Duodenal mucosa (tissue), 2 donors: Measurements from ENCODE around the gene JAK3.

Source experiments
- H3K27ac ChIP-seq: one replicate; pipeline ENCODE4 v1.7.0; 2013; ENCODE audit warnings: low read depth, low read length
- H3K27me3 ChIP-seq, 2 donors: one replicate each; pipeline ENCODE4 v1.7.0; 2013; ENCODE audit warnings: low read length in 2 of 2, control low read depth in 1 of 2; ENCODE audit not compliant: insufficient read depth in 2 of 2, control insufficient read depth in 1 of 2
- H3K36me3 ChIP-seq, 2 donors: one replicate each; pipeline ENCODE4 v1.7.0; 2013; ENCODE audit warnings: low read length in 2 of 2, control low read depth in 1 of 2; ENCODE audit not compliant: insufficient read depth in 2 of 2, control insufficient read depth in 1 of 2
- H3K4me1 ChIP-seq, 2 donors: one replicate each; pipeline ENCODE4 v1.7.0; 2013; ENCODE audit warnings: low read length in 2 of 2, control low read depth in 1 of 2; ENCODE audit not compliant: insufficient read depth in 2 of 2, control insufficient read depth in 1 of 2
- H3K4me3 ChIP-seq, 2 donors: one replicate each; pipeline ENCODE4 v1.7.0; 2013; ENCODE audit warnings: low read length in 2 of 2, low read depth in 1 of 2
- H3K9ac ChIP-seq, 2 donors: one replicate each; pipeline ENCODE4 v1.7.0; 2013; ENCODE audit warnings: low read length in 2 of 2, low read depth in 1 of 2
- H3K9me3 ChIP-seq, 2 donors: one replicate each; pipeline ENCODE4 v1.7.0; 2013; ENCODE audit warnings: low read length in 2 of 2, control low read depth in 1 of 2; ENCODE audit not compliant: control insufficient read depth in 1 of 2

Gene JAK3

DNA sequence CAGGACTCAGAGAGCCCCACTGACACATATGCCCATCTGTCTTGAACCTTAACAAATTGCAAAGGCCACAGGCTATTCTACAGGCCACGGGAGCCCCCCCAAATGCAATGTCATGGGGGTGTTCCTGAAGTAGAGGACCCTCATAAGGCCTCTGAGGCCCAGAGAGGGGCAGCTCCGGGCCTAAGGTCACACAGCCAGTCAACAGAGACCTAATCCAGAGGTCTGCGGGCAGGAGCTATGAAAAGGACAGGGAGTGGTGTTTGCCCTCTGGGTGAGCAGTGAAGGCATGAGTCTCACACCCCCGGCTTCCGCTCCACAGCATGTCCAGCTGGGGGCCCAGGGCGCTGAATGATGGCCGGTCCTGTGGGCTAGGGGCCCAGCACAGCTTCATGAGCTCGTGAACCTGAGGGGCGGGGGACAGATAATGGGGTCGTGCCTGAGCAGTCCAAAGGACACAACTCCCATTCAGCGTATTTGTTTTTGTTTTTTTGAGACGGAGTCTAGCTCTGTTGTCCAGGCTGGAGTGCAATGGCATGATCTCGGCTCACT, 21.2 kb downstream of the JAK3 start:
- H3K27ac ChIP-seq = no peak overlapping the region
- peaks cover 0 to under 1% of the 10 kb centered on the region in 2 donors for H3K27me3 ChIP-seq
- no peaks in the 10 kb centered on the region for H3K9me3 ChIP-seq
- H3K9ac ChIP-seq = no peak overlapping the region
- H3K4me1 ChIP-seq = peaks cover 5 to 8% of the 10 kb centered on the region in 2 donors
- H3K4me3 ChIP-seq = no peak overlapping the region
- H3K36me3 ChIP-seq = no peaks in the 10 kb centered on the region

GRCh38 chr19:17824339-17824738, 23.4 kb downstream of the JAK3 start:
- Histone ChIP-seq H3K9ac (no peak overlapping the region), H3K4me1 (no peaks in the 10 kb centered on the region), H3K27ac (no peak overlapping the region), H3K36me3 (no peaks in the 10 kb centered on the region), H3K4me3 (no peak overlapping the region), H3K27me3 (no peaks in the 10 kb centered on the region), H3K9me3 (no peaks in the 10 kb centered on the region)

GRCh38 chr19:17821190-17821589, 26.6 kb downstream of the JAK3 start, which contains the start of gene INSL3:
INSL3 (minus strand) TSS chr19:17821519; CDS start chr19:17821506, 13 bp downstream.
- Histone ChIP-seq H3K36me3 (no peaks in the 10 kb centered on the region), H3K27ac (no peak within 1 kb of the TSS), H3K9me3 (no peaks in the 10 kb centered on the region), H3K9ac (no peak within 1 kb of the TSS), H3K4me1 (no peaks in the 10 kb centered on the region), H3K27me3 (no peaks in the 10 kb centered on the region), H3K4me3 (no peak within 1 kb of the TSS)

GRCh38 chr19:17817668-17818363, 30.0 kb downstream of the JAK3 start:
- Histone ChIP-seq H3K9ac (no peak overlapping the region), H3K4me3 (no peak overlapping the region), H3K9me3 (no peaks in the 10 kb centered on the region), H3K27ac (no peak overlapping the region), H3K36me3 (peaks cover 0 to under 1% of the 10 kb centered on the region in 2 donors), H3K27me3 (no peaks in the 10 kb centered on the region), H3K4me1 (no peaks in the 10 kb centered on the region)

GRCh38 chr19:17812099-17812498, 35.7 kb downstream of the JAK3 start:
- no peaks in the 10 kb centered on the region for H3K9me3 ChIP-seq
- peaks cover 13 to 39% of the 10 kb centered on the region in 2 donors for H3K36me3 ChIP-seq
- no peaks in the 10 kb centered on the region for H3K4me1 ChIP-seq
- no peak overlapping the region for H3K27ac ChIP-seq
- no peak overlapping the region for H3K4me3 ChIP-seq
- H3K9ac ChIP-seq = no peak overlapping the region
- no peaks in the 10 kb centered on the region for H3K27me3 ChIP-seq

- no peak overlapping the region for H3K4me3 ChIP-seq
- H3K27me3 ChIP-seq = no peaks in the 10 kb centered on the region
- no peaks in the 10 kb centered on the region for H3K9me3 ChIP-seq
- peaks cover 13 to 39% of the 10 kb centered on the region in 2 donors for H3K36me3 ChIP-seq
- H3K9ac ChIP-seq = no peak overlapping the region
- no peak overlapping the region for H3K27ac ChIP-seq
- no peaks in the 10 kb centered on the region for H3K4me1 ChIP-seq
Measured at GRCh38 chr19:17811681-17812080, 36.1 kb downstream of the JAK3 start.

DNA sequence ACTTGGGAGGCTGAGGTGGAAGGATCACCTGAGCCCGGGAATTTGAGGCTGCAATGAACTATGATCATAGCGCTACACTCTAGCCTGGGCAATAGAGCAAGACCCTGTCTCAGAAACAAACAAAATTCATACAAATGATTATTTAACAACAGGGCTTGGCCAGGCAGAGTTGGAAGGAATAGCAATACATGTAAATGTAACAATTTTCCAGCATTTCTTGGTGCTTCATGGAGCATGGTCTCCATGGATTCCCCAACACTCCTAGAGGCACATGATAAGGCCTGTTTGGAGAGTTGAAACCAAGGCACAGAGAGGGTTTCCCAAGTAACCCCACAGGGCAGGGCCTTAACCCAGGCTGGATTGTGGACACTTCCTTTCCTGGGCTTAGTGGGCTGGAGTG, 36.7 kb downstream of the JAK3 start:
- peaks cover 13 to 45% of the 10 kb centered on the region in 2 donors for H3K36me3 ChIP-seq
- no peak overlapping the region for H3K9ac ChIP-seq
- H3K9me3 ChIP-seq = no peaks in the 10 kb centered on the region
- no peak overlapping the region for H3K27ac ChIP-seq
- H3K4me1 ChIP-seq = no peaks in the 10 kb centered on the region
- no peak overlapping the region for H3K4me3 ChIP-seq
- no peaks in the 10 kb centered on the region for H3K27me3 ChIP-seq

GRCh38 chr19:17807731-17808316, 40.0 kb downstream of the JAK3 start:
- Histone ChIP-seq H3K27me3 (no peaks in the 10 kb centered on the region), H3K36me3 (peaks cover 13 to 45% of the 10 kb centered on the region in 2 donors), H3K4me3 (no peak overlapping the region), H3K27ac (no peak overlapping the region), H3K9me3 (no peaks in the 10 kb centered on the region), H3K4me1 (no peaks in the 10 kb centered on the region), H3K9ac (no peak overlapping the region)

DNA sequence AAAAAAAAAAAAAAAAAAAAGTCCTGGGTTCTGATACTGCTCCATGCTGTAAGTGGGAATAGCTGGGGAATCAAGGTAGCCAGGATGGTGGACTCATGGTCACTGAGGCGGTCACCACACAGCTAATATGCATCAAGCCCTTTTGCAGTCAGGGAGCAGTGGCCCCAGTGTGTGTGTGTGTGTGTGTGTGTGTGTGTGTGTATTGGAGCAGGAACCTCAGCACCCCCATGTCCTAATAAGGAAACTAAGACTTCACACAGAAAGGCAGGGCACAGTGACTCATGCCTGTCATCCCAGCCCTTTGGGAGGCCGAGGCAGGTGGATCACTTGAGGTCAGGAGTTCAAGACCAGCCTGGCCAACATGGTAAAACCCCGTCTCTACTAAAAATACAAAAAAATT, 40.8 kb downstream of the JAK3 start:
- Histone ChIP-seq H3K27me3 (no peaks in the 10 kb centered on the region), H3K9ac (no peak overlapping the region), H3K4me3 (no peak overlapping the region), H3K9me3 (no peaks in the 10 kb centered on the region), H3K36me3 (peaks cover 10 to 36% of the 10 kb centered on the region in 2 donors), H3K27ac (no peak overlapping the region), H3K4me1 (no peaks in the 10 kb centered on the region)

- H3K4me3 ChIP-seq = no peak overlapping the region
- peaks cover 8 to 27% of the 10 kb centered on the region in 2 donors for H3K36me3 ChIP-seq
- H3K4me1 ChIP-seq = no peaks in the 10 kb centered on the region
- H3K9ac ChIP-seq = no peak overlapping the region
- H3K27me3 ChIP-seq = no peaks in the 10 kb centered on the region
- H3K27ac ChIP-seq = no peak overlapping the region
- no peaks in the 10 kb centered on the region for H3K9me3 ChIP-seq
Measured at GRCh38 chr19:17805427-17805826, 42.4 kb downstream of the JAK3 start.
